ENCODE data around the gene CLDN10. TPM values are rescaled to one million over a fixed set of nuclear protein-coding genes. Genes with fewer than 3 reads are reported as not detected.
"Not testable (repeated sequence)": the region's sequence is repeated elsewhere in the genome, so short reads cannot be mapped to it uniquely, and the experiment has no call there.

The CLDN10 gene
- total RNA-seq, 1 donor from 2014 or later: 0.35 TPM

DNA sequence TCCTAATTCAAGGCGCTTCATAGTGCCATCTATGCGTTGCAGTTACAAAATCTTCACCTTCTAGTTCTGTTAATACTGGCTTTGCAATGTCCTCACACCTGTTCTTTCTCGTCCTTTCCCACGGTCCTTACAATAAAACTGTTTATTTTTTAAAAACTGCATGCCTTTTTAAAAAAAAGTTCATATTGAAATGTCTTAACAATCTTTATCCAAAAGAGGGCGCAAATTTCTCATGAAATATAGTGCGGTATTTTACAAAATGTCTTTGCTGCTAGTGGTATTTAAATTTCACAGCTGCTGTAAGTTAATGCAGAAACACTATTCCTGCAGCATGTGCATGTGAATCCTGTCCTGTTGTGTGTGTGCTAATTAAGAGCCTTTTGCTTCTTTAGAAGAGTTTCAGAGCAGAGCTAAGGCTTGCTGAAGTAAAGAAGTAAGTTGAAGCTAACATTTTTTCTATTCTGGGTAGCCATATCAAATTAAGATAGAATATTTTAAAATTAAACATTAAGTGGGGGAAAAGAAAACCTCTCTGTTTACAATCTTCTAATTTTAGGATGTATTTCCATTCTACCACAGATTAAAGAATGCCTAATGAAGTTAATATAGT, 15.8 kb upstream of the CLDN10 start:
- DNase-seq (ENCODE audit: missing footprints): no peak

DNA sequence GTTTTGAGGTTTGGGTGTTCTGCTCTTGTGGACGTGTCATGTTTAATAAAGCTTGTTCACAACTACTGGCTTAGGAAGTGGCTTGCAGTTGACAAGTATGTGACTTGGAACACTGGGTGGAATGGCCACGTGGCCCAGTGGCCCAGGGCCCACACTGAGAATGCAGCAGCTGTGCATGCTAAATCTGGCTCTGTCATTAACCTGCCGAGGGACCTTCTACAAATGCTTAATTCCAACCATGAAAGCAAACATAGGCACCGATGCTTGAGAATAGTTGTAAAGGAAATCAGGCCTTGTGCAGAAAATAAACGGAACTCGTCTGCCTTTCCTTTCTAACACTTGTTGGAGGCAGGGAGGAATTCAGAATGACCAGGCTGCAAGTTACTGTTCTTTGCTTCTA, 11.6 kb upstream of the CLDN10 start:
- intact Hi-C loops (cut with DNase I): no loop called here
- ATAC-seq (peak; percentile 98), DNase-seq (ENCODE audit: missing footprints) (no peak)

More for the DNA sequence above, 15.8 kb upstream of the CLDN10 start:
- ATAC-seq: no peak
- intact Hi-C loops (cut with DNase I): loop anchor here (2.0 to 5.0 kb wide), 3 partner anchors 86 to 298 kb away; no protein-coding TSS in a partner anchor

DNA sequence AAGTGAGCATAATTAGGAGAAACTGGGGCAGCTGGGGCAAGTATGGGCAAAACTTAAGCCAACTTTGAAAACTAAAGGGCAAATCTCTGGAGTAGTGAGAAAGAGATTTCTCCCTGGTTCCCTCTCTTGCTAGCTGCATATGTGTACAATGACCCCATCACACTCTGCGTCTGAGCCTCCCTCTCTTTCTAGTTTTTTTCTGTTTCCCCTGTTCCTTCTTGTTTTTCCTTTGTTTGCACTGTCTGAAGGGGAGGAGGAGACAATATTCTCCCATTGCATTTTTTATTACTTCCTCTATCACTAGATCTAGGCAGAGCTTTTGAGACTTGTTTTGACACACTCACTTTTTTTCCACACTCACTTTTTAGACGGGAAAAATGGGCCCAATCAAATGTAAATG, 11.2 kb upstream of the CLDN10 start:
- intact Hi-C loops (cut with DNase I): no loop called here
- no peak for DNase-seq (ENCODE audit: missing footprints)
- ATAC-seq: no peak

DNA sequence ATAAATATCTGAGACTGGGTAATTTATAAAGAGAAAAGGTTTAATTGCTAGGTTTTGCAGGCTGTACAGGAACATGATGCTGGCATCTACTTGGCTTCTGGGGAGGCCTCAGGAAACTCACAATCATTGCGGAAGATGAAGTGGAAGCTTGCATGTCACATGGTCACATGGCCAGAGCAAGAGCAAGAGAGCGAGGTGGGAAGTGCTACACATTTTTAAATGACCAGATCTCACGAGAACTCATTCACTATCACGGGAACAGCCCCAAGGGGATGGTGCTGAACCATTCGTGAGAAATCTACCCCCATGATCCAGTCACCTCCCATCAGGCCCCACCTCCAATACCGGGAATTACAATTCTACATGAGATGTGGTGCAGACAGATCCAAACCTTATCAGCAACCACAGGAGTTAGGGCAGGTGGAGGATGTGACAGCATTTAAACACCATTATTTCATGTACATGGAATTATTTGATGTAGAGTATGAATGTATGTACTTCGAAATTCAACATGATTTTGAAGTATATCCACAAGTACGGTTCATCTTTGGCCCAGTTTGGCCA, 10.5 kb upstream of the CLDN10 start:
- intact Hi-C loops (cut with DNase I): no loop called here

DNA sequence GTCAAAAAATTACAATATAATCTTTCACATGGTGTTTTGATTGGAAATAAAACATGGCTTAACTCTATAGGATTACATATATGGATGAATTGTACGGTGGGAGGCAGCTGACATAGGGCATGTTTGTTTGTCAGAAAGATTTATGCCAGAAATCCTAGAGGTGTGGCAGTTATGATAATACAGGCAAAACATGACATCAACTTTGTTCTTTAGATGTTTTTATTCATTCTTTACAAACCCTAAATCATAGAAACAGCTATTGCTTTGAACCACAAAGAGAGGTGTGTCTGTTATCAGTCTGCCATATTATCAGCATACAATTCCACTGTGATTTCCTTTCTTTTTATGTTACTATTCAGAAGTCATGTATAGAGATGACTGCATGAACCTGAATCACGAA, 8.2 kb upstream of the CLDN10 start:
- no peak for ATAC-seq
- no peak for DNase-seq (ENCODE audit: missing footprints)
- intact Hi-C loops (cut with DNase I): no loop called here

More for the DNA sequence above, 10.5 kb upstream of the CLDN10 start:
- DNase-seq (ENCODE audit: missing footprints) (no peak), ATAC-seq (no peak)

DNA sequence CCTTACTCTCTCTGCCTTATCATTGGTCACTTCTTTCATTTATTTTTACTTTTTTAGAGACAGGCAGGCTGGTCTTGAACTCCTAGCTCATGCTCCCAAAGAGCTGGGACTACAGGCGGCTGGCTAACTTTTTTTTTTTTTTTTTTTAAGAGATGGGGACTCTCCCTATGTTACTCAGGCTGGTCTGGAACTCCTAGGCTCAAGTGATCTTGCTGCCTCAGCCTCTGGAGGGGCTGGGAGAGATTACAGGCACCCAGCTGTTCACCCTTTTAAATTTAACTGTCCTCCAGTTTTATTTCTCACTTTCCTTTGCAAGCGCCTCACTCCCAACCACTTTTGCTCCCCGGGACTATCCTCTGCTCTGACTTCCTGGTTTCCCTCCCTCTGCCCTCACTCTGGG, 5.6 kb upstream of the CLDN10 start:
- no peak for ATAC-seq
- intact Hi-C loops (cut with DNase I): no loop called here
- no peak for DNase-seq (ENCODE audit: missing footprints)

DNA sequence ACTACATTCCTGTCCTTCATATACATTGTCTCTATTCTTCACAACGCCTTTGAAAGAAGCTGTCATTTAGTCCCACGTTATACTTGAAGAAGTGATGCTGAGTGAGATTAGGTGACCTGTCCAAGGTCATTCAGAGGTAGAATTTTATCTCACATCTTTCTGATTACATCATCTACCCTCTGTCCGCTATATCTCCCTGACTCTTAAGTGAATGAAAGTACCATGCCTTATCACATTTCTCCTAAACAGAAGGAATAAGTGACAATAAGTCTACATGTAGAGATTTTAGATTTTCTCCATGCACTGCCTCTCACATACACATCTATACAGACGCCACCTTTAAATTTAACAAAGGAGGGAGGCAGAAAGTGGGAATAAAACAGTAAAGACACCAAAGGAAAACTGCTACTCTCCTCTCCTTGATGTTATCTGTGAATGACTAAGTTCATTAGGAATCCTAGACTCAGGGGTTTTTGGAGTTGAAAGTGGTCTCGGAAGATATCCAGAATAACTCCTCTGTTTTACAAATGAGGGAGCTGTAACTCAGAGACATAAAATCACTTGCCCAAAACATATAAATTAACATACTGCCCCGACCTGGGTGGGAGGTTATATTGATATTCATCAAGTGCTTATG, 4.9 kb upstream of the CLDN10 start:
- ATAC-seq (no peak), DNase-seq (ENCODE audit: missing footprints) (no peak)
- intact Hi-C loops (cut with DNase I): no loop called here

DNA sequence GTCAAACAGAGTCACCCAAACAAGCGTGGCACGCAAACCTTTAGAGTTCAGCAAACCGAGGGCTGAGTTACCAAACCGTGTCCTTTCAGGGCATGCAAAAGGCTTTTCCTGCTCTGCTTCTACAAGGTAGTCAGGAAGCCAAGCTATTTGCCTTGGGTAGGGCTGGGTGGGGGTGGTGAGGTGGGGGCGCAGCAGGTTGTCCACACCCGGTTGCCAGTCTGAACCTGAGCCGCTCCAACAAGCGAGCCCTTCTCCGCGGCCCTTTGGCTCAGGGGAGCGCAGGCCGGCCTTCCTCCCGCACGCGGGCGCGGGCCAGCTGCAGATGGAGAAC, 347 bp upstream of the CLDN10 start:
- intact Hi-C loops (cut with DNase I): no loop called here
- no peak for DNase-seq (ENCODE audit: missing footprints)
- ATAC-seq: no peak

DNA sequence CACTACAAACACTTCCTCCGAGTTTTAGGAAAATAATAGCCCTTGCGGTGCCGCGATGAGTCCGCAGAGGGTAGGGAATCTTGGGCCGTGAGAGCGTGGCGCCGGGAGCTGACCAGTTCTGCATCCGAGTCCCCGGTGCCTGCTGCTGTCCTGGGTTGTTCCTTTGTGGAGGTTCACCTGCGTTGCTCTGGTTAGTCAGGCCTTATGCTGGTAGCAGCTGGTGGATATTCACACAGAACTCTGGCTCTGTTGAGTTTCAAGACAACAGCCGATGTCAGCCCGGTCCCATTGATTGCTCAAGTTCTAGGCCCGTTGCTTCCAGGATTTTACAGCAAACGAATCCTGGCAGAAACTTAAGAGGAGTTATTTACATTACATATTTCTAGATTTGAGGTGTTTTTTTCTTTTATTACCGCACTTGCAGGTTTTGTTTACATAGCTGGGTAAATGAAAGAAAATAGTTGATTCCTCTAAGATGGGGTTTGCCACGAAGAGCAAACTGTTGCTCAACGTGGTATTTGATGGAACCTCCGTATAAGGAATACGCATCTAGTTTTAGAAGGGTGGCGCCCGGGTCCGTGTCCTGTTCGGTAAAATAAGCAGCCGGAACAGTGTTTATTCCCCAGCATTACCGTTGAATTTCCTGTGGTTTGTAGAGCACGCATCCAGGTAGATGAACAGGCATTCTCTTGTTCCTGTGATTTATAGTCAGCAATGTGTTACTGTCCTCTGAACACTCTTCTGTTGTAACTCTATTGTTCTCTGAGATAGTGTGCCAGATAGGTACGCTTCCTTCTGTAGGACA, 1.3 kb downstream of the CLDN10 start:
- DNase-seq (ENCODE audit: missing footprints) (no peak), ATAC-seq (no peak)

DNA sequence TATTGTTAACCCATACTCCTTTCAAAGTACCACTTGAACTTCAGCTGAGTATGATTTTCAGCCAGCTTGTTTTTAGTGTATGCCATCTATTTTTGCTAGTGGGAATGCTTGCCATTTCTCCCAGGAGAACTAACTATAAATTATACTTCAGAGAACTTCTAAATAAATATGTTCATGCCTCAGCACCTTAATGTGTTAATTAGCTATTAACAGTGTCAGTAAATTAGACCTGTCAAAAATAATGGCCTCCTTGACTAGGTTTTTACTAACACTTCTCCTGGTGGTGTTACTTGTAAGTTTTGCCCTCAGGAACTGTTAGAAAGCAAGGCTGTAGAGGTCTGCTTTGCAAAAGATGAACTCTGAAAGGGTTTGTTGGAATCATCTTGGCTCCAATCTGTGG, 4.5 kb downstream of the CLDN10 start:
- ATAC-seq (no peak), DNase-seq (ENCODE audit: missing footprints) (no peak)
- intact Hi-C loops (cut with DNase I): no loop called here

More for the DNA sequence above, 1.3 kb downstream of the CLDN10 start:
- intact Hi-C loops (cut with DNase I): no loop called here

DNA sequence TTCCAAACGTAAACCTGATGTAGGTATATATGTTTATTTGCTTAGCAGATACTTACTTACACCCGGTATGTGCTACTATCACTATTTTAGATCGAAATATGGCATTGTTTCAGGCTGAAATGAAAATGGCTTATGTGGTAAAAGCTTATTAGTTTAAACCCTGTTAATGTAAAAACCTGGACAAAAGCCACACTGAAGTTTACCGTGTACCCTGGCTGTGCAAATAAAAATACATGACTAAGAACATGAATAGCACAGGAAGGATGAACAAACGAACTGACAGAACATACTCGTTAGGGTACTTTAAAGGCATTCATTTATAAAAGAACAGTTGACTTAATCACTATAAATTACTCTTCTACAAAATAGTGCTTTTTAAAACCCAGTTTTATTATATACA, 6.6 kb downstream of the CLDN10 start:
- ATAC-seq: no peak
- DNase-seq (ENCODE audit: missing footprints): no peak
- intact Hi-C loops (cut with DNase I): no loop called here

DNA sequence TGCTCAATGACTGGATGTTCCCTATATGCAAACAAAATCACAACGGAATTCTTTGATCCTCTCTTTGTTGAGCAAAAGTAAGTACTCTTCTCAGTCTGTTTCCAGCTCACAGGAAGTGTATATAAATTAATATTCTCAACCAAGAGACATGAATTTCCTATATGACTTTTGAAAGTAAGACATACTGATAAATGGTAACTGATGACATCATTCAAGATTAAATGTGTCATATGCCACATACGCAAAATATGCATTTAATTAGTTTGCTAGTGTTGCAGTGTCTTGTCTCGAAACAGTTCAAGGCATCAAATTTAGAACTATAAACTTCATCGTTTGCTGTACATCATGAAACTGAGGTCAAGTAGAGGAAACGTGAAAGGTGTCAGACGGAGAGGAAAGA, 7.9 kb downstream of the CLDN10 start:
- ATAC-seq: no peak
- intact Hi-C loops (cut with DNase I): no loop called here
- DNase-seq (ENCODE audit: missing footprints): no peak

DNA sequence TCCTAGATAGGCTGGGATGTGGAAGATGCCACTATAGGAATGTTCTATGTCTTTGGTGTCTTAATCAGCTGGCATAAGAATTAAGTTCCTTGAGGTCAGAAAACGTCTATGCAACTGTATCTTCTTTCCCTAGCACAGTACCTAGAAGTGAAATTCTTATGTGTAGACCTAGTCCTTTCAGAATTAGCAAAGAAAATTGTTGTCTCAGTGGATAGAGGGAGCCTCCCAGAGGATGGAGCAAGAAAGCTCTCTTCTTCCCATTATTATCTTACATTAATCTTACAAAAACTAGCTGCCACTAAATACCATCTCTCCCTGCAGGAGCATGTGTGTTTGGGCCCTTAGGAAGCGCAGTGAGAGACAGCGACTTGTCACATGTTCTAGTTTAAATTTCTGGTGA, 11.6 kb downstream of the CLDN10 start:
- intact Hi-C loops (cut with DNase I): no loop called here
- DNase-seq (ENCODE audit: missing footprints): no peak
- ATAC-seq: no peak

DNA sequence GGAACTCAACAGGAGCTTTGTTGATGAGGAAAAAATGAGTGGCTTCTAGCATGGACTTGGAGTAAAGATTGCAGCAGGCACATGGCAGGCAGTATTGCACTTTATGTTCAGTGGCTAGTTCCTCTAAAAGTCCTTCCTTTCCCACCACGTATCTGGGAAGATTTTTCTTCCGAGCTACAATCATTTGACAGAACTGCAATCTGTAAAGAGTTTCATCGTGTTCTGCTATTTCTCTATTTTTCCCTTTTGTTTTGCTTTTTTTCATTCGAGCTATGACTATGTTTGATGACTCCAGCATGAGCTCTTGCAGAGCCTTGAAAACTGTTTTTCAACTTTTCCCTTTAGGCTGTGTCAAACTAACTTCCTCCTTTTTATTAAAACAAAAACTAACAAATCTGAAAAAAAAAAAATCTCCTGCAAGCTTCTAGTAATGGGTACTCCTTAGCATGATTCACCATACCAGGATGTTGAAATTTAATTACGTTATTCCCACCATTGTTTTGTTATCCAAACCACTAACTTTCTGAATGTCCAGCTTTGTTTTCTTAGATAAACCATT, 12.3 kb downstream of the CLDN10 start:
- intact Hi-C loops (cut with DNase I): no loop called here
- ATAC-seq: no peak
- DNase-seq (ENCODE audit: missing footprints): no peak

DNA sequence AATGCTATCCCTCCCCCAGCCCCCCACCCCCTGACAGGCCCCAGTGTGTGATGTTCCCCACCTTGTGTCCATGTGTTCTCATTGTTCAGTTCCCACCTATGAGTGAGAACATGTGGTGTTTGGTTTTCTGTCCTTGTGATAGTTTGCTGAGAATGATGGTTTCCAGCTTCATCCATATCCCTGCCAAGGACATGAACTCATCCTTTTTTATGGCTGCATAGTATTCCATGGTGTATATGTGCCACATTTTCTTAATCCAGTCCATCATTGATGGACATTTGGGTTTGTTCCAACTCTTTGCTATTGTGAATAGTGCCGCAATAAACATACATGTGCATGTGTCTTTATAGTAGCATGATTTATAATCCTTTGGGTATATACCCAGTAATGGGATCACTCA, 13.2 kb downstream of the CLDN10 start:
- DNase-seq (ENCODE audit: missing footprints); intact Hi-C loops (cut with DNase I); ATAC-seq: not testable (repeated sequence)

DNA sequence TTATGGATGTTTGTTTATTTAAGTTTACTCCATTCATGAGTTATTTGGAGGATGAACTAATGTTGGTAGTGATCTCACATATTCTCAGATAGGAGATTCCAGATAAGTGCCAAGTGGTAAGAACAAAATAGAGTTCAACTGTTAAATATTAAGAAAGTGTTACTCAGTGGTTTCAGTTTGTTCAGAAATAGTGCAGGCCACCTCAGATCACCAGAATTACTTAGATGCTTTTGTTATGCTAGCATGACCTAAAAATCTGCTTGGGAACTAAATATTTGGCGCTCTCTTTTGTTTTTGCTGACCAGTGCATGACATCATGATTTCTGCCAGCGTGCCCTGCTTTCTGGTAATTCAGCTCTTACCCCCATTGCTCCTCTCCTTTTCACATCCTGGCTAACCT, 15.6 kb downstream of the CLDN10 start:
- intact Hi-C loops (cut with DNase I): no loop called here
- ATAC-seq: no peak
- no peak for DNase-seq (ENCODE audit: missing footprints)

DNA sequence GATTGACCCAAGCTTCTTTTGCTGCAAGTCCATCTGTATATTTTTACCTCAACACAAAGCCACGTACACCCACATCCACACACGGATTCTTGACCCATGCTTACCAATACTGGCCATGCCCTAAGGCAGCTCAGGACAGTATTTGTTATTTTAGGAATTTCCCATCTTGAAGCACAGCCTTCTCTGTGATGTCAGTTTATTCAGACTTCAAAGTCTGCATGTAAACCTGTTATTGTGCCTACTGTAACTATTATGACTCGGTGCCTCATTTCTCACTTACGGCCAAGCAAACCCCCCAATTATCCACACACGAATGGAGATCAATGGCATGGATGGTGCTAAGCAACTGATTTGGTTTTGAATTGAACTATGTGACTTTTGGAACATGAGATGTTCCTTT, 17.5 kb downstream of the CLDN10 start:
- intact Hi-C loops (cut with DNase I): no loop called here
- ATAC-seq (no peak), DNase-seq (ENCODE audit: missing footprints) (no peak)

DNA sequence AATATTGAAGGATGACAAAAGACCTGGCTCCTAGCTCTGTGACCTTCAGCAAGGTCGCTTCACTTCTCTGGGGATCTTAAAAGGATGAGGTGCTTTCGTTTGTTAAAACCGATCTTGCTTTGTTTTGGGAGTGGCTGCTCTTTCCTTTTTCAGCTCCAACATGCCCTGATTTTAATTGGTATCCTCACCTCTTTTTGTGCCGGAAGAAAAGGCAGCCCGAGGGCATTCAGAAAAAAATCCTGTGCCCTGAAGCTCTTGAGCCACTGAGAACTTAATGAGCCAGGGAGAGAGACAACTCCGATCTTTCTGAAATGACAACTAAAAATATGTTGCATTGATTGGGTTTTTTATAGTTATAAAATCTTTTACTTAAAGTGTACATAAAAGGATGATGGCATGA, 19.4 kb downstream of the CLDN10 start:
- no peak for DNase-seq (ENCODE audit: missing footprints)
- intact Hi-C loops (cut with DNase I): no loop called here
- no peak for ATAC-seq

DNA sequence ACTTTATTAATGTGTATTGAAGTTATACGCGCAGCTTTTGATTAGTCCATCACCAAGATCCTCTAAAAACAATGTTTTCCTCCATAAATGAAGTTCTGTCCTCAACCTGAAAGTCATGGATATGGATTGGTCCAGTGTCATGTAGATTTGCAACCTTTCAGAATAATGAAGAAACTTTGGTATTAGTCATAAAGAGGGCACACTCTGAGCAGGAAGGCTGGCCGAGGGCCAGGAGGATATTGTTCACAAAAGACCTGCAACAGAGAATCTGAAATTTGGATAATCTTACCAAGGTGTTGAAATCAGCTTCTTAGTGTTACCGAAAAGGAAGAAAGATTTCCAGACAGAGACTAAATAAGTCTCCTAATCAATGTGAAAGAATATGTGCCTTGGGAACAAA, 20.7 kb downstream of the CLDN10 start:
- ATAC-seq (no peak), DNase-seq (ENCODE audit: missing footprints) (no peak)
- intact Hi-C loops (cut with DNase I): no loop called here

DNA sequence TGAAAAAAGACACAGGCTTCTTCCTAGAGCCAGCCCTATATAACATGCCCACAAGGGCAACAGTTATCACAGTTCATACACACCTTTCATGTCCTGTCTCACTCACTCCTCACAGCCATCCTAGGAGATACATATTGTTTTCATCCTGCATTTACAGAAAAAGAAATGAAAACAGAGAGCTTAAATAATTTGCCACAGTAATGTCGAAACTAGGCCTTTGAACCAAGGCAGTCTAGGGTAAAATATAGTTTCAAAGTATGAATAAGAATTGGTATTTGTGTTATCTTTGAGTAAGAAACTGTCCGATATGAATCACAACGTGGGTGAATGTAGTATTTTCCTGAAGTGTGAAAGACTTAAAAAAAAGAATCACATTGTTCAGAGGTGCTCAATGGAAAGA, 26.8 kb downstream of the CLDN10 start:
- intact Hi-C loops (cut with DNase I): no loop called here
- no peak for ATAC-seq
- DNase-seq (ENCODE audit: missing footprints): no peak
